ENCODE results near the gene EPO.
"Not testable (repeated sequence)": the region's sequence is repeated elsewhere in the genome, so short reads cannot be mapped to it uniquely, and the experiment has no call there.

- TF ChIP-seq CTCF (IDR thresholded peaks at IDR 0.05; ENCODE audit: low read depth, low read length, poor library complexity, severe bottlenecking); EZH2phosphoT487 (IDR thresholded peaks at IDR 0.05; ENCODE audit: borderline replicate concordance, low read length): not testable (repeated sequence)
These were observed 19.2 kb upstream of the EPO start for GRCh38 chr7:100701089-100701488.

Data from DOHH2 (cell line).